Mesodermal cell (in vitro differentiated cells): ENCODE measurements around the gene SHTN1.

Experiments
- H3K27ac ChIP-seq: 2 replicates; pipeline ENCODE4 v1.7.0; 2013; ENCODE audit warnings: mild to moderate bottlenecking, low read depth, low read length, moderate library complexity; ENCODE audit not compliant: severe bottlenecking
- H3K36me3 ChIP-seq: 2 replicates; pipeline ENCODE4 v1.7.1; 2013; ENCODE audit warnings: mild to moderate bottlenecking, low read length, moderate library complexity; ENCODE audit not compliant: control insufficient read depth, insufficient read depth
- H3K4me1 ChIP-seq: one replicate; pipeline ENCODE4 v1.7.1; 2013; ENCODE audit warnings: mild to moderate bottlenecking, low read length; ENCODE audit not compliant: insufficient read depth, control insufficient read depth, poor library complexity, severe bottlenecking
- H3K4me3 ChIP-seq: 2 replicates; pipeline ENCODE4 v1.7.0; 2013; ENCODE audit warnings: low read length, control low read depth, mild to moderate bottlenecking; ENCODE audit not compliant: insufficient read depth, poor library complexity, severe bottlenecking; ENCODE audit errors: extremely low read depth
- H3K9me3 ChIP-seq: 2 replicates; pipeline ENCODE4 v1.7.1; 2013; ENCODE audit warnings: mild to moderate bottlenecking, low read length, moderate library complexity; ENCODE audit not compliant: control insufficient read depth
- WGBS, 2 experiments: methylation state at CpG; one replicate each; pipeline ENCODE4 v1.1.5; 2013; ENCODE audit warnings: missing lambda C conversion rate in 2 of 2; ENCODE audit not compliant: insufficient coverage in 2 of 2; 5-methylcytosine and 5-hydroxymethylcytosine counted together

Gene SHTN1

DNA sequence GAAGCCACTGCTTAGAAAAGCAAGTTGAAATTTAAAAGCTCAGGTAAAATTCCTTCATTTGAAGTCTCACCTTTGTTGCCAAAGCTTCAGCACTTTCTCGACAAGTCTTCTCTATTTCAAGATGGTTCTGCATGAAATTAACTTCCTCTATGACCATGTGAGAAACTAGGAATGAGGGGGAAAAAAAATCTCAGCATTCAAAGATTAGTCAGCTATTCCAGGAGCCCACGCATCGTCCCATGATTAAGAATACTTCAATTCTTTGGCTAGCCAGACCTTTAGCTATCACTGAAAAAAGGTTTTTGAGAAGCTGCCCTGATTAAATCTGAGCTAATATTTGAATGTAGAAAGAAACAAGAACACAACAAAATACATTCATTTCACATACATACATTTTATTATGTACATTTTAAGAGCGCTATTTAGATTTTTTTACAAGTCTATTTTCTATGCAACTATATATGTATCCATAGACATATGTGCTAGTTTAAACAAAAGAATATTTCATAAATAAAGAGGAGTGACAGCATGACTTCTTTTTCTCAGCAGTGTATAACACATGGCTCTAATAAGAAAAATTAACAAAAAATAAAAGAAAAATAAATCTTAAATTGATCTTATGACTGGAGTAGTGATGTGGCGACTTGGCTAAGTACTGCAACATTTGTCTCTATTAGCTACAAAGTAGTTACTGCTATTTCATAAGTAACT is 44.8 kb downstream of the SHTN1 start:
- 100% methylated on average over 1 of the region's 5 CpGs; no CpG with 5 or more reads in 1 of the 2 experiments for WGBS, 2 experiments
- H3K36me3 ChIP-seq = no peaks in the 10 kb centered on the region
- no peaks in the 10 kb centered on the region for H3K4me1 ChIP-seq
- H3K27ac ChIP-seq = no peak overlapping the region
- no peaks in the 10 kb centered on the region for H3K9me3 ChIP-seq
- no peak overlapping the region for H3K4me3 ChIP-seq

DNA sequence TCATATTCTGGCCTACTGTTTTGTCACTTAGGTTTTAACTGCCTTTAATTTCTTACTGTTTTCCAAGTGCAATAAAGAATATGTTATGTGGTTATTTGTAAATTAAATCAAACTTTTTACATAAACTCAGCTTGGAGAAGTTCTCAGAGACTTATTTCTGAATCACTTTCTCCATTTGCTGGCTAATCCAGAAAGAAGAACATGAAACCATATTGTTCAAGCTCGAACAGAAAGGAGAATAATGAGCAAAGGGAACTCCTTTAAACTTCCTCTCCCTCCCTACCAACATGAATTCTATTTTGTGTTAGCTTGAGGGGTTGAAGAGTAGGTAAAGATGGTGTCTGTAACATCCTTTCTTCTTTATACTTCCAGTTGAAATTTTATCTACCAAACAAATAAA is 52.3 kb downstream of the SHTN1 start:
- H3K4me3 ChIP-seq = no peak overlapping the region
- no peaks in the 10 kb centered on the region for H3K9me3 ChIP-seq
- no peak overlapping the region for H3K27ac ChIP-seq
- peaks cover 12% of the 10 kb centered on the region for H3K4me1 ChIP-seq
- H3K36me3 ChIP-seq = peaks cover 15% of the 10 kb centered on the region
- no CpG with 5 or more reads among the region's 1 CpG for WGBS, 2 experiments

DNA sequence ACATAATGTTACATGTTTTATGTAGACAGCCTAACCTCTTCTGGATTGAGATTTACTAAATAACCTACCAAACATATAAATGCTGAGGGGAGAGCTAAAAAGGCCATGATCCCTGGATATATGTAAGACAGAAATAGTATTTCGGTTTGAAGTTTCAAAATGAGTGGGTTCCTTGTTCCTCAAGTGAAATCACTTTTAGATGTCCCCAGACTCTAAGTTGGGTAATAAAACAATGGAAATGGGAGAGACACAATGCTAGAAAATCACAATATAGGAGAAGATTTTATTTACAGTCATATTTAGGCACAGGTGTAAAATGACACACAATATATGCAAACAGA is 56.5 kb downstream of the SHTN1 start:
- 100% methylated on average over 1 of the region's 1 CpG; no CpG with 5 or more reads in 1 of the 2 experiments for WGBS, 2 experiments
- H3K27ac ChIP-seq = peak overlapping the region; percentile 97
- H3K36me3 ChIP-seq = peaks cover 25% of the 10 kb centered on the region
- H3K4me1 ChIP-seq = peaks cover 21% of the 10 kb centered on the region
- H3K4me3 ChIP-seq = no peak overlapping the region
- no peaks in the 10 kb centered on the region for H3K9me3 ChIP-seq

DNA sequence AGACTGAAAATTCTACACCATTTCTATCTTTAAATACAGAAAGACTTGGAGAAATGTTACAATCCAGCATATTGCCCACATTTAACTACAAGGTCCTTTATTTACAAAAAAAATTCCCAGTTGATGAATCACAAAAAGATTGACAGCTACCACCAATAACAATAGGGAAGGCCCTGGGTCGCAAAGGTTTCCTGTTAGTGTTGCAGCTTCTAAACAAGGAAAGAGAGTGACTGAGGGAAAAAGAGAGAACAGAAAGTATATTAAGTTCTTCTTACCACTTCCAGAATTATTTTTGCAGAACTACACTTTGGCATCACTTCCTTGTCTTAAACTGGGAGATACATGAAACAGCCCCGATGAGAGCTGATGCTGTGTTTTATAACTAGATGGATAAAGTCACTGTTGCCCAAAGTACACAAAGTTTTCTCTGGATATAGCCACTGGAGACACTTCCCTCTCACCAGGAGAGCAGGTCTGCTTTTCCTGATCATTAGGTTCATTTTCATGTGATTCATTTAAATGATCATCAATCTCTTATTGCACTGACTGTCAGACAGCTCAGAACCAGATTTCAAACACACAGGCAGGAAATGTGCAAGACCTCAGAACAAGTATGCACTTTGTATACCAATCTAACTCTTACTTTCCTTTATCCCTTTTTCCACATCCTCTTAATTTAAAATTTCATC is 57.0 kb downstream of the SHTN1 start:
- 78% methylated on average over 1 of the region's 2 CpGs; no CpG with 5 or more reads in 1 of the 2 experiments for WGBS, 2 experiments
- H3K4me3 ChIP-seq = peak overlapping the region; percentile 1
- peaks cover 21% of the 10 kb centered on the region for H3K4me1 ChIP-seq
- no peaks in the 10 kb centered on the region for H3K9me3 ChIP-seq
- peaks cover 29% of the 10 kb centered on the region for H3K36me3 ChIP-seq
- peak overlapping the region; percentile 97 for H3K27ac ChIP-seq

DNA sequence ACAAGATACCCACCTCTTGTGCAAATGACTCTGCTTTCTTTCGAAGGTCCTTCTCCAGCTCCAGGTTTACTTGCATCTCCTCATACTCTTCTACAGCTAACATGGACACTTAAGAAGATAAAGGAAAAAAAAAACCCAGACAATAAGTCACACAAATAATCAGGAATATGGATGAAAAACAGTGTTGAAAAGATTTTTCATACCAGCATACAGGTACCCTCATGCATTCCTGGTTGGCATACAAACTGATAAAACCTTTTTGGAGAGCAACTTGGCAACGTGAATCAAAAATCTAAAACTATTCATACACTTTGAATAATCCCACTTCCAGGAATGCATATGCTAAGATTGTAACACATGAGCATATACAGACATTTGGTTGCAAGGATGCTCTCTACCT is 60.1 kb downstream of the SHTN1 start:
- H3K4me1 ChIP-seq = peaks cover 21% of the 10 kb centered on the region
- peaks cover 26% of the 10 kb centered on the region for H3K36me3 ChIP-seq
- H3K4me3 ChIP-seq = no peak overlapping the region
- H3K27ac ChIP-seq = no peak overlapping the region
- no peaks in the 10 kb centered on the region for H3K9me3 ChIP-seq
- 100% methylated on average over 2 of the region's 2 CpGs; no CpG with 5 or more reads in 1 of the 2 experiments for WGBS, 2 experiments

DNA sequence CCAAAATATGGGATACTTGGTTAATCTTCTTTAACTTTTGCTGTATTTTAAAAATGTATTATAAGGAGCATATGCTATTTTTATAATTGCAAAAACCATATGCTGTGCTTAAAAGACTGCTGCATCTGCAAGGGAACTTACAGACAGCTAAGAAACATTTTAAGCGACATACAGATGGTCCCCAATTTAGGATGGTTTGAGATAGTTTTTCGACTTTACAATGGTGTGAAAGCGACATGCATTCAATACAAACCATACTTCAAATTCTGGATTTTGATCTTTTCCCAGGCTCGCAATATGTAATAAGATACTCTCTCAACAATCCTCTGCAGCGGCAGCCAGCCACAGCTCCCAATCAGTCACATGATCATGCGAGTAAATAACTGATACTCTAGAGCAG is 73.2 kb downstream of the SHTN1 start:
- Histone ChIP-seq H3K4me3 (no peak overlapping the region), H3K27ac (no peak overlapping the region), H3K9me3 (no peaks in the 10 kb centered on the region), H3K36me3 (peaks cover 17% of the 10 kb centered on the region), H3K4me1 (no peaks in the 10 kb centered on the region)
- 95 to 97% methylated on average over 4 of the region's 6 CpGs for WGBS, 2 experiments

DNA sequence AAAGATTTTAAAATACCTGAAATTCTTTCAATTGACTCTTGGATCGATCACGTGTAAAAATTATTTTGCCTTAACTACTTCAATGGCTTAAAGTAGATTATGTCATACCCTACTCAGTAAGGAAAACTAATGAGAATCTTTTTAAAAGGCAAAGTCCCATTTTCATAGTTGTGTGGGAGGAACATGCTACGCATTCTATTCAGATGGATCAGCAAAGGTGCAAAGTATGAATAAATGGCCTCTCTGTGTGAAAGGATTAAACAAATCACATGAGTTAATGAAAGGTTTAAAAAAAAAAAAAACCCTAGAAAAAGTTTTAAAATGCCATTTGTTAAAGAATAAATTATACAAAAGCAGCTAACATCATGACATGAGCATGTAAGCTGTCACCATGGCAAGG is 78.6 kb downstream of the SHTN1 start:
- WGBS, 2 experiments = 89% methylated on average over 1 of the region's 3 CpGs; no CpG with 5 or more reads in 1 of the 2 experiments
- H3K9me3 ChIP-seq = no peaks in the 10 kb centered on the region
- H3K27ac ChIP-seq = no peak overlapping the region
- peaks cover 17% of the 10 kb centered on the region for H3K36me3 ChIP-seq
- H3K4me1 ChIP-seq = no peaks in the 10 kb centered on the region
- no peak overlapping the region for H3K4me3 ChIP-seq

DNA sequence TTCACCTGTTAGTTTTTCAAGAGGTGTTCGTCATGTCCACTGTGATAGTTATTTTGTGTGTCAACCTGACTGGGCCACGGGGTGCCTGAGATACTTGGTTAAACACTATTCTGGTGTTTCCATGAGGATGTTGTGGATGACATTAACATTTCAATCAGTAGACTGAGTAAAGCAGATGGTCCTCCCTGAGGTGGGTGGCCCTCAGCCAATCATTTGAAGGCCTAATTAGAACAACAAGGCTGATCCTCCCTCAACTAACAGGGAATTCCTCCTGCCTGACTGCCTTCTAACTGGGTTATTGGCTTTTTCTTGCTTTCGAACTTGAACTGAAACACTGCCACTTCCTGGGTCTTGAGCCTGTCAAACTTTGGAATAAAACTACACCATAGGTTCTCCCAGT is 79.9 kb downstream of the SHTN1 start:
- Histone ChIP-seq H3K4me1 (no peaks in the 10 kb centered on the region), H3K9me3 (no peaks in the 10 kb centered on the region), H3K4me3 (no peak overlapping the region), H3K27ac (no peak overlapping the region), H3K36me3 (peaks cover 15% of the 10 kb centered on the region)
- WGBS, 2 experiments = 82 to 100% methylated on average over 3 of the region's 3 CpGs

DNA sequence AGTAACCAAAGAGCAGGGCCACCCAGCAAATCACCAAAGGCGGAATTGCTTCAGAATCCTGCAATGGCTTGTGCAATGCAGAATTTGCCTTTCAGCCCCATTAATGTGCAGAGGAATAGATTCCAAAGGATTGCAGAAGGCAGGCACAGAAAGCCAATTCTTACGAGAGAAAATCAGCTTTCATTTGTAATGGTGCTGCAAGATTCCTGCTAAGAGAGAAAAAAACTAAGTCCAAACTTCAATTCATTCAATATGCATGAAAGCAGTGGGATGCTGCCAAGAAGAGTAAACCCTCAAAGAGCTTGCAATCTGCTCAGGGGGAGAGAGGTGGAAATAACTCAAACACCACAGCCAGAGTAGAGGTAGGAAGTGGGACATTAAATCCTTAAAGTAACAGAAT is 85.3 kb downstream of the SHTN1 start:
- Histone ChIP-seq H3K36me3 (peaks cover 10% of the 10 kb centered on the region), H3K4me3 (no peak overlapping the region), H3K27ac (no peak overlapping the region), H3K9me3 (no peaks in the 10 kb centered on the region), H3K4me1 (no peaks in the 10 kb centered on the region)
- 100% methylated on average over 1 of the region's 2 CpGs for WGBS, 2 experiments

DNA sequence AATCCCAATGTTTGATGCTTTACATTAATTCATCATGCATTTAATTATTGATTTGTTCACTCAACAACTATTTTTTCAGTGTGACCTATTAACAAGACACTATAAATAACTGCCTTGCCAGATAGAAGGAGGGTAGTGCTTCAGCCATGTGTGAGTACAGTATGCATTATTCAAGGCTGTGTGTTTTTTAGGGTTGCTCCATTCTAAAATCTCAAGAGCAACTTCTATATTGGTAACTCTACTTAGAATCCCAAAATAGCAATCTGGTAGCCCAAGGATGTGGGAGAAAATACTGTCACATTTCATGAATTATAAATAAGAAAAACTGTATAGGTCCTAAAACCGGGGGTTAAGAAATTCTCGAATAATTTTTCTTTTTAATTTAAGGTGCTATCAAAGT is 85.8 kb downstream of the SHTN1 start:
- WGBS, 2 experiments = no CpG with 5 or more reads among the region's 2 CpGs
- no peaks in the 10 kb centered on the region for H3K9me3 ChIP-seq
- H3K36me3 ChIP-seq = peaks cover 11% of the 10 kb centered on the region
- H3K27ac ChIP-seq = no peak overlapping the region
- no peak overlapping the region for H3K4me3 ChIP-seq
- H3K4me1 ChIP-seq = no peaks in the 10 kb centered on the region

DNA sequence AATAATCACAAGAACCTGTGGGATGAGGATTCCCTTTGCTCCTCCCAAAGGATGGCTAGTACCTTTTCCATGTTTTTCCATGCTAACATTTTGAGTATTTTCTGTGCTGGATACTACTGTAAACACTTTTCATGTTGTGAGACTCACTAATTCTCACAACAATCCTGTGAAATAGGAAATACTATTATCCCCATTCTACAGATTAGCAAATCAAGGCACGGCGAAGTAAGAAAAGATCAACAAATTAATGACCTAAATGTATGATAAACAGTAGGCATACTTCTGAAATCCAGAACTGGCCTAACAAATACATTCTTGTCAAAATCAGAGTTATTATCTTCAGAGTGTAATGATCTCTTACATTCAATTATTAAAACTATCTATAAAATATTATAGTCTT is 86.4 kb downstream of the SHTN1 start:
- Histone ChIP-seq H3K9me3 (no peaks in the 10 kb centered on the region), H3K4me3 (no peak overlapping the region), H3K4me1 (no peaks in the 10 kb centered on the region), H3K27ac (no peak overlapping the region), H3K36me3 (peaks cover 17% of the 10 kb centered on the region)
- no CpG with 5 or more reads among the region's 2 CpGs for WGBS, 2 experiments
